PC-9 (cell line): ENCODE measurements around the gene ANKUB1.

Experiments used
- EZH2 ChIP-seq: fragments of 200-600 bp; sonication (generic); IDR thresholded peaks from 2 replicates; pipeline ENCODE4 v1.8.0; 2017; ENCODE audit warnings: antibody characterized with exemption, low read depth
- TF ChIP-seq, protein P1 (sequence below): fragments of 200-600 bp; sonication (generic); conservative IDR thresholded peaks from 2 replicates; pipeline ENCODE4 v1.6.1; 2017; ENCODE audit warnings: mixed run types, antibody characterized with exemption, mild to moderate bottlenecking, moderate library complexity

DNA sequence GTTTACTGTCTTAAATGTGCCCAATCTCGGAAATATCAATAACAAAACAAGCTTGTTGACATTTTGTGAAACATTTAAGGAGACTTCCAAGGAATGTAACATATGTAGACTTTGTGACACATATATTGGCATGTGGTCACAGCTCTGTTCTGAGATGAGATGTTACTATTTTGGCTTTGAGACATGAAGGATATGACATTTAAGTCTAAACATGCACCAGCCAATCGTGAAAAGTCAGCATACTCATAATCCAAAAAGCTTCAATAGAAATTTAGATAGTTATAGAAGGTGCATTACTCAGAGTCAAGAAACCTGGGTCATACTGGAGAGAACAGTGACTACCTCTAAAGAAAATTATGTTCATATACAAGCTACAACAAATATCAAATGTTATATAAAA lies 53.5 kb downstream of the ANKUB1 start:
- TF ChIP-seq, protein P1, sequence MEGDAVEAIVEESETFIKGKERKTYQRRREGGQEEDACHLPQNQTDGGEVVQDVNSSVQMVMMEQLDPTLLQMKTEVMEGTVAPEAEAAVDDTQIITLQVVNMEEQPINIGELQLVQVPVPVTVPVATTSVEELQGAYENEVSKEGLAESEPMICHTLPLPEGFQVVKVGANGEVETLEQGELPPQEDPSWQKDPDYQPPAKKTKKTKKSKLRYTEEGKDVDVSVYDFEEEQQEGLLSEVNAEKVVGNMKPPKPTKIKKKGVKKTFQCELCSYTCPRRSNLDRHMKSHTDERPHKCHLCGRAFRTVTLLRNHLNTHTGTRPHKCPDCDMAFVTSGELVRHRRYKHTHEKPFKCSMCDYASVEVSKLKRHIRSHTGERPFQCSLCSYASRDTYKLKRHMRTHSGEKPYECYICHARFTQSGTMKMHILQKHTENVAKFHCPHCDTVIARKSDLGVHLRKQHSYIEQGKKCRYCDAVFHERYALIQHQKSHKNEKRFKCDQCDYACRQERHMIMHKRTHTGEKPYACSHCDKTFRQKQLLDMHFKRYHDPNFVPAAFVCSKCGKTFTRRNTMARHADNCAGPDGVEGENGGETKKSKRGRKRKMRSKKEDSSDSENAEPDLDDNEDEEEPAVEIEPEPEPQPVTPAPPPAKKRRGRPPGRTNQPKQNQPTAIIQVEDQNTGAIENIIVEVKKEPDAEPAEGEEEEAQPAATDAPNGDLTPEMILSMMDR: no peak
- no peak for TF ChIP-seq EZH2
